ENCODE data around the gene COL25A1. TPM values are rescaled to one million over a fixed set of nuclear protein-coding genes. Genes with fewer than 3 reads are reported as not detected.
"Not testable (repeated sequence)": the region's sequence is repeated elsewhere in the genome, so short reads cannot be mapped to it uniquely, and the experiment has no call there.

Gene COL25A1
- total and polyA plus RNA-seq, 2 donors (not counting 3 experiments of a cell fraction or from before 2014, with no cell fraction given): 0.21 to 3.5 TPM

- Histone ChIP-seq H3K27me3 (ENCODE audit: control insufficient read depth in 2 of 2, insufficient read depth in 2 of 2, low read length in 2 of 2) (no peaks in the 10 kb centered on the region), H3K4me2 (ENCODE audit: insufficient read depth, low read length) (no peak overlapping the region), H3K9ac (replicated peaks; ENCODE audit: extremely low read depth, insufficient read depth, low read length) (no peak overlapping the region), H3K4me3 (replicated peaks in 1 of 3; ENCODE audit: insufficient read depth in 1 of 3, low read depth in 1 of 3, low read length in 3 of 3) (no peak overlapping the region), H4K20me1 (replicated peaks; ENCODE audit: control insufficient read depth, extremely low read depth, insufficient read depth, low read length) (no peaks in the 10 kb centered on the region), H3K27ac (ENCODE audit: insufficient read depth, low read depth, low read length) (no peak overlapping the region), H2AFZ (ENCODE audit: low read depth, low read length) (no peak overlapping the region), H3K79me2 (ENCODE audit: control insufficient read depth, insufficient read depth, low read length) (no peaks in the 10 kb centered on the region), H3K9me1 (replicated peaks; ENCODE audit: control insufficient read depth, extremely low read depth, insufficient read depth, low read length) (no peaks in the 10 kb centered on the region), H3K4me1 (ENCODE audit: control insufficient read depth, extremely low read depth, insufficient read depth, low read length) (no peaks in the 10 kb centered on the region), H3K36me3 (ENCODE audit: control insufficient read depth in 2 of 2, extremely low read depth in 1 of 2, insufficient read depth in 2 of 2, low read length in 2 of 2) (no peaks in the 10 kb centered on the region), H3K9me3 (replicated peaks; ENCODE audit: control insufficient read depth, insufficient read depth, low read length) (no peaks in the 10 kb centered on the region)
- dilution Hi-C loops (cut with MboI; ENCODE audit: extremely low pct_ligation_motif_present, low sequenced_read_pairs): no loop called here
- TF ChIP-seq JUN (IDR thresholded peaks at IDR 0.05; ENCODE audit: borderline replicate concordance, insufficient read depth, insufficient read length, low read depth) (no peak), GATA2 (IDR thresholded peaks at IDR 0.05; ENCODE audit: insufficient read depth, insufficient read length, low read depth, low read length) (no peak), EZH2 (IDR thresholded peaks at IDR 0.05; ENCODE audit: borderline replicate concordance, low read depth, low read length, severe bottlenecking) (no peak), POLR2A (IDR thresholded peaks at IDR 0.05; ENCODE audit: low read depth, low read length) (no peak), FOS (IDR thresholded peaks at IDR 0.05; ENCODE audit: borderline replicate concordance, insufficient read depth, low read length) (no peak), MYC (IDR thresholded peaks at IDR 0.05; ENCODE audit: low read depth, low read length) (no peak), POLR2AphosphoS5 (IDR thresholded peaks at IDR 0.05; ENCODE audit: insufficient read depth, low read depth, low read length) (no peak)
- TF ChIP-seq, protein P1, sequence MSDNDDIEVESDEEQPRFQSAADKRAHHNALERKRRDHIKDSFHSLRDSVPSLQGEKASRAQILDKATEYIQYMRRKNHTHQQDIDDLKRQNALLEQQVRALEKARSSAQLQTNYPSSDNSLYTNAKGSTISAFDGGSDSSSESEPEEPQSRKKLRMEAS (IDR thresholded peaks at IDR 0.05; ENCODE audit: insufficient read depth, insufficient read length): no peak
- TF ChIP-seq, protein P2, sequence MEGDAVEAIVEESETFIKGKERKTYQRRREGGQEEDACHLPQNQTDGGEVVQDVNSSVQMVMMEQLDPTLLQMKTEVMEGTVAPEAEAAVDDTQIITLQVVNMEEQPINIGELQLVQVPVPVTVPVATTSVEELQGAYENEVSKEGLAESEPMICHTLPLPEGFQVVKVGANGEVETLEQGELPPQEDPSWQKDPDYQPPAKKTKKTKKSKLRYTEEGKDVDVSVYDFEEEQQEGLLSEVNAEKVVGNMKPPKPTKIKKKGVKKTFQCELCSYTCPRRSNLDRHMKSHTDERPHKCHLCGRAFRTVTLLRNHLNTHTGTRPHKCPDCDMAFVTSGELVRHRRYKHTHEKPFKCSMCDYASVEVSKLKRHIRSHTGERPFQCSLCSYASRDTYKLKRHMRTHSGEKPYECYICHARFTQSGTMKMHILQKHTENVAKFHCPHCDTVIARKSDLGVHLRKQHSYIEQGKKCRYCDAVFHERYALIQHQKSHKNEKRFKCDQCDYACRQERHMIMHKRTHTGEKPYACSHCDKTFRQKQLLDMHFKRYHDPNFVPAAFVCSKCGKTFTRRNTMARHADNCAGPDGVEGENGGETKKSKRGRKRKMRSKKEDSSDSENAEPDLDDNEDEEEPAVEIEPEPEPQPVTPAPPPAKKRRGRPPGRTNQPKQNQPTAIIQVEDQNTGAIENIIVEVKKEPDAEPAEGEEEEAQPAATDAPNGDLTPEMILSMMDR (IDR thresholded peaks at IDR 0.05; ENCODE audit: extremely low read depth in 1 of 2, insufficient read depth in 1 of 2, low read depth in 1 of 2, low read length in 2 of 2): no peak
- DNase-seq (ENCODE audit: low read depth, low spot score): no peak
- ChIA-PET POLR2A (no interaction called here), CTCF (interaction anchor here (0.7 kb wide), 1 partner anchor 52 kb away, joined by 3 read pairs; no protein-coding TSS in a partner anchor)
- FAIRE-seq: no peak
- BruUV-seq (replicated peaks): no TSS peak
- intact Hi-C loops (cut with micrococcal nuclease): no loop called here
These were observed 365.4 kb downstream of the COL25A1 start for GRCh38 chr4:108937066-108937465.

DNA sequence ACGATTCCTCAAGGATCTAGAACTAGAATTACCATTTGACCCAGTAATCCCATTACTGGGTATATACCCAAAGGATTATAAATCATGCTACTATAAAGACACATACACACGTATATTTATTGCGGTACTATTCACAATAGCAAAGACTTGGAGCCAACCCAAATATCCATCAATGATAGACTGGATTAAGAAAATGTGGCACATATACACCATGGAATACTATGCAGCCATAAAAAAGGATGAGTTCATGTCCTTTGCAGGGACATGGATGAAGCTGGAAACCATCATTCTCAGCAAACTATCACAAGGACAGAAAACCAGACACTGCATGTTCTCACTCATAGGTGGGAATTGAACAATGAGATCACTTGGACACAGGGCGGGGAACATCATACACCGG is 368.5 kb downstream of the COL25A1 start:
- H3K36me3 ChIP-seq (ENCODE audit: control insufficient read depth in 2 of 2, extremely low read depth in 1 of 2, insufficient read depth in 2 of 2, low read length in 2 of 2); H3K4me1 ChIP-seq (ENCODE audit: control insufficient read depth, extremely low read depth, insufficient read depth, low read length); BruUV-seq (replicated peaks); dilution Hi-C loops (cut with MboI; ENCODE audit: extremely low pct_ligation_motif_present, low sequenced_read_pairs); H3K9me1 ChIP-seq (replicated peaks; ENCODE audit: control insufficient read depth, extremely low read depth, insufficient read depth, low read length); H3K4me2 ChIP-seq (ENCODE audit: insufficient read depth, low read length); CTCF ChIA-PET; H4K20me1 ChIP-seq (replicated peaks; ENCODE audit: control insufficient read depth, extremely low read depth, insufficient read depth, low read length); H3K27ac ChIP-seq (ENCODE audit: insufficient read depth, low read depth, low read length); FAIRE-seq; intact Hi-C loops (cut with micrococcal nuclease); POLR2A ChIA-PET; H3K9ac ChIP-seq (replicated peaks; ENCODE audit: extremely low read depth, insufficient read depth, low read length); DNase-seq (ENCODE audit: low read depth, low spot score); H3K9me3 ChIP-seq (replicated peaks; ENCODE audit: control insufficient read depth, insufficient read depth, low read length); H3K27me3 ChIP-seq (ENCODE audit: control insufficient read depth in 2 of 2, insufficient read depth in 2 of 2, low read length in 2 of 2); H3K4me3 ChIP-seq (replicated peaks in 1 of 3; ENCODE audit: insufficient read depth in 1 of 3, low read depth in 1 of 3, low read length in 3 of 3); H2AFZ ChIP-seq (ENCODE audit: low read depth, low read length); H3K79me2 ChIP-seq (ENCODE audit: control insufficient read depth, insufficient read depth, low read length): not testable (repeated sequence)
